ENCODE data around the gene SLC6A1. TPM values are rescaled to one million over a fixed set of nuclear protein-coding genes. Genes with fewer than 3 reads are reported as not detected.

SLC6A1 gene
- total RNA-seq, 1 experiment from 2014 or later, result not detected

DNA sequence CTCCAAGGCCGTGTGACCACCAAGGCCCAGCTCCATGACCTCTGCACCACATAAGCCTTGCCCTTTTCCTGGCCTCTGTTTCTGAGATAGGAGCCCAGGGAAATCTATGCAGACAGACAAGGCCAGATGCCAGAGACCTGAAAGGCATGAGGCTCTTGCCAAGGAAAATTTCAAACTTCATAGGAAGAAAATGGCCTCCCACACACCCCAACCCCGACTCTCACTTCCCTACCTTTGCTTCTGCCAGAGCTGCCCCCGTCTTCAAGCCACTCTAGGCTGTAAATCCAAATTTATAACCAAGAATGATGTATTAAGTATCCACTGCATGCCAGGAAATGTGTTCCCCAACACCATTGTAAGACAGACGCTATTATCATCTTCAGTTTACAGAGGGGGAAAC lies 96.3 kb downstream of the SLC6A1 start:
- intact Hi-C loops (cut with micrococcal nuclease; ENCODE audit: unreplicated experiment), result no loop called here
- no TSS peak for BruUV-seq (replicated peaks)
- H3K27me3 Mint-ChIP-seq (ENCODE audit: unreplicated experiment), result peaks cover 29% of the 10 kb centered on the region

More for the DNA sequence above, 96.3 kb downstream of the SLC6A1 start:
- TF ChIP-seq, protein P1, sequence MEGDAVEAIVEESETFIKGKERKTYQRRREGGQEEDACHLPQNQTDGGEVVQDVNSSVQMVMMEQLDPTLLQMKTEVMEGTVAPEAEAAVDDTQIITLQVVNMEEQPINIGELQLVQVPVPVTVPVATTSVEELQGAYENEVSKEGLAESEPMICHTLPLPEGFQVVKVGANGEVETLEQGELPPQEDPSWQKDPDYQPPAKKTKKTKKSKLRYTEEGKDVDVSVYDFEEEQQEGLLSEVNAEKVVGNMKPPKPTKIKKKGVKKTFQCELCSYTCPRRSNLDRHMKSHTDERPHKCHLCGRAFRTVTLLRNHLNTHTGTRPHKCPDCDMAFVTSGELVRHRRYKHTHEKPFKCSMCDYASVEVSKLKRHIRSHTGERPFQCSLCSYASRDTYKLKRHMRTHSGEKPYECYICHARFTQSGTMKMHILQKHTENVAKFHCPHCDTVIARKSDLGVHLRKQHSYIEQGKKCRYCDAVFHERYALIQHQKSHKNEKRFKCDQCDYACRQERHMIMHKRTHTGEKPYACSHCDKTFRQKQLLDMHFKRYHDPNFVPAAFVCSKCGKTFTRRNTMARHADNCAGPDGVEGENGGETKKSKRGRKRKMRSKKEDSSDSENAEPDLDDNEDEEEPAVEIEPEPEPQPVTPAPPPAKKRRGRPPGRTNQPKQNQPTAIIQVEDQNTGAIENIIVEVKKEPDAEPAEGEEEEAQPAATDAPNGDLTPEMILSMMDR (IDR thresholded peaks at IDR 0.05; ENCODE audit: unreplicated experiment), result no peak
- CTCF ChIA-PET, result no interaction called here
- H3K9me3 Mint-ChIP-seq (ENCODE audit: low read depth, unreplicated experiment), result no peaks in the 10 kb centered on the region
- H3K27ac Mint-ChIP-seq (ENCODE audit: unreplicated experiment), result no peak overlapping the region
- H3K4me3 Mint-ChIP-seq (ENCODE audit: low read depth, unreplicated experiment), result no peak overlapping the region
- no peaks in the 10 kb centered on the region for H3K36me3 Mint-ChIP-seq (ENCODE audit: insufficient read depth, unreplicated experiment)
- DNase-seq, result no peak
- no peaks in the 10 kb centered on the region for H3K4me1 Mint-ChIP-seq (ENCODE audit: low read depth, unreplicated experiment)

Other genes with a start within 250 kb of the SLC6A1 start
- gene SLC6A11, start 176.5 kb upstream of the SLC6A1 start, total RNA-seq (2022), result not detected in 2 replicates
- 9.1 and 9.6 TPM in 2 replicates for gene HRH1, start 161.7 kb downstream of the SLC6A1 start, total RNA-seq (2022)

Measured in Calu3 (cell line).